HG03060 (cell line): ENCODE data around the gene MAPKAP1.

Experiments used
- ATAC-seq: cut with Tn5 transposase; IDR thresholded peaks from one replicate; pipeline ENCODE4 v1.9.1; 2021; ENCODE audit warnings: low read depth, moderate number of reproducible peaks; ENCODE audit not compliant: unreplicated experiment

The MAPKAP1 gene

GRCh38 chr9:125438506-125439433 lies 268.2 kb downstream of the MAPKAP1 start:
- no peak for ATAC-seq

DNA sequence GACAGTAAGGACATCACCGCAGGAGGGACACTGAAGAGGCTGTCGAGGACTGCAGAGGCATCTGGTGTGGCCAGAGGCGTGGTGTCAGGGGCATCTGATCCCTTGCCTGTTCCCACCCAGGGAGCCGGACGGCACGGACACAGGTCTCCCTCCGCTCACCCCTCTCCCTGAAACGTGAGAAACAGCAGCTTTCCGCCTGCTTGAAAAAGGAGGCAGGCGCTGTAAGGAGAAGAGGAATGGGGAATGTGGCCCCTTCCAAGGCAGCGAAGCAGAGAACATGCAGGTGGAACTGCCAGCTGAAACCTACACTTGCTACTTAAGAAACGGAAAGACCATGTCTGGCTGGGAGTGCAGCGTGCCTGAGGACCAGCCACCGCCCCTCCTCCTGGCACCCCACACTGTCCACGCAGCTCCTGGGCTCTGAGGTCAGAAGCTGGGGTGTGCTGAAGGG lies 269.2 kb downstream of the MAPKAP1 start:
- no peak for ATAC-seq

- no peak for ATAC-seq
Observed at GRCh38 chr9:125436613-125437443, 270.2 kb downstream of the MAPKAP1 start.

DNA sequence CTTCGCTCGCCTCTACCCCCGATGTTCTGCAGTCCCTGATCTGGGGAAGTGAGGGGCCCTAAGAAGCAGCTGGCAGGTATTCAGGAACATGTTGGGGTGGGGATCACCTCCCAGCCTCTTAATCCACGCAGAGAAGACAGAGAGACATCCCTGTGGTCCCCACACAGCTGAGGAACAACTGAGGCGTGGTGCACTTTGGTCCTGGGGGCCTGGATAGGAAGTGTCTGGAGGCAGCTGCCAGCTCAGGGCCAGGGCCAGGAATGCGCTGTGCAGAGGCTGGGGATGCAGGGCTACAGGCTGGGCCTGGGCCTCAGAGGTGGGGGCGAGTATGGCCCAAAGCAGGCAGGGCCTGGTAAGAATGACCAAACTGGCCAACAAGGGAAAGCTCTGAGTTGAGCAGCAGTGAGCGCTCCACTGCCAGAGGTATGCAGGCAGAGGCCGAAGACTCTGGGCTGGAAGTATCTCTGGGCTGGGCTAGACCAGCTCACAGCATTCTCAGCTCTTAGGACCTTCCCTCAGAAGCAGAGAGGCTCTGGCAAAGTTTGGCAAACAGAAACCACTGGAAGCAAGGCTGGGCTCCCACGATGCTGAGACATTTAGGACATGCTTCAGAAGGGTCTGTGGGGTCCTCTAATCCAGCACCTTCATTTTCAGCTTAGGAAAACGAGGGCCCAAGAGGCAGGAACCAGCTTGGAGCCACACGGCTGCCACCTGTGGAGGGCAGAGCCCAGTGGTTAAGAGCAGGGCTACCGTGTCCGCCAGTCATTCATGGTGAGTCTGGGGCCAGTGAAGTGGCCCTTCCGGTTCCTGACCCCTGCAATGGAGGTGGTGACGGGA lies 271.0 kb downstream of the MAPKAP1 start:
- no peak for ATAC-seq

DNA sequence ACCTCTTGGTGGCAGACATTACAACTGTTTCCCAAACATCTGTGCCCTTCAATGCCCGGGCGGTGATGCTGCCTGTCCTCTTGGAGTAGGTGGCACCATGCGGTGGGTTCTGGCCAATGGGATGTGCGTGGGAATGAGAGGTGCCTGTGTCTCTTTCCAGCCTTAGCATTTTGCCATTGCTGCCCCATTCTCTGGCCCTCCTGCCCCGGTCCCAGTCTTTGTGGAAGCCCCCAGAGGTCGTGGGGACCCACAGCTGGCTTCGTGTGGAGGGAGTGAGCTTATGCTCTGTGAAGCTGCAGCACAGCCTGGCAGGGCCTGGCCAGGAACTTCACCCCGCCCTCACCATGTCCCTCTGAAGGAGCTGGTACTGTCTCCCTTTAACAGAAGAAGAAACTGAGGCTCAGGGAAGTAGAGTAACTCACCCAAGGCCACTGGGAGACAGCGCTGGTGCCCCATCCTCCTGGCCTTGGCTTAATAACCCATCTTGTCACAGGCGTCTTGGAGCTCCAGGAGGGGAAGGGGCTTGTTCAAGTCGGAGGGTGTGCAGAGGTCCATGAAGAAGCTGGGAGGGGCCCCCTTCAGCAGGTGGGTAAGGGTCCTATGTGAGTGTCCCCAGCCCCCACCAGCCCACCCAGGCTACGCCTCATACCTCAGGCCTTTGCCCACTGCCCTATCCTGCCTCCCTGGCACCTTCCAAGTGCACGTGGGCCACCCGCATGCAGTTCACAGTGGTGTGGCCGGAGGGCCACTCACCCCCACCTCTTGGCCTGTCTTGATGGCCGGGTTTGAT lies 271.8 kb downstream of the MAPKAP1 start:
- no peak for ATAC-seq

GRCh38 chr9:125433461-125434011 lies 273.5 kb downstream of the MAPKAP1 start:
- ATAC-seq, result no peak

DNA sequence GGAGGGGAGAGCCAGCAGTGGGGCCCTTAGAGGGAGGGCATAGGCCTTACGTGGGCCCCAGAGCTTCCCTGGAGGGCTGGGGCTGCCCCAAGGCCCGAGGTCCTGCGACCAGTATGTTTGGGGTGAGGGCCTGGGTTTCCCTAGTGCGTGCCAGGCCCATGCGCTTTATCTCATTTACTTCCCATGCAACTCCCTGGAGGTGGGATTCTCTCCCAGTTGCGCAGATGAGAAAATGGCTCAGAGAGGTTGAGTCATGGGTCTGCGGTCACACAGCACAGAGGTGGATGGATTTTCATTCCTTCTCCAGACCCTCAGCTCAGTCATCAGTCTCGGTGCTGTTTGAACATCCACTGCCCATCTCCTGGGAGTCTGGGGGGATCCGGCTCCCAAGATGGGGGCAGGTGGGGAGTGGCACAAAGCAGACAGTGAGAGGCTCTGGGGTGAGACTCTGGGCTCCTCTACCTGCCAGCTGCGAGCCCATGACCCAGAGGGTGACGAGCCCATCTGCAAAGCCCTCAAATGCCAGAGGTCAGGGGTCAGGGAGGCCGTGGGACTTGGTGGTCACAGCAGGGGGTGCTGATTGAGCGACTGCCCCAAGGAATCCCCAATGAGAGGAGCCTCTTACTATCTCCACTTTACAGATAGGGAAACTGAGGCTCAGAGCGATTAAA lies 274.2 kb downstream of the MAPKAP1 start:
- ATAC-seq, result no peak

GRCh38 chr9:125431741-125432271 lies 275.2 kb downstream of the MAPKAP1 start:
- no peak for ATAC-seq

DNA sequence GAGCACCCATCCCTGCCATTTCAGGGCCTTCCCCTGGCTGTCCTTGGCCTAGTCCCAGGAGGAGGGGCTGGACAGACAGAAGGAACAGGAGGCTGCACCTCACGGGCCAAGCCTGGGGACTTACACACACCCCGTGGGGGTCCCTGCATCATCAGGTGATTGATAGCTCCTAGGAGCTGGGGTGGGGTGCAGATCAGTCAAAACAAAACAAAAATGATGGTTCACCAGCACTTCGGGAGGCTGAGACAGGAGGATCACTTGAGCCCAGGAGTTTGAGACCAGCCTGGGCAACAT lies 276.0 kb downstream of the MAPKAP1 start:
- no peak for ATAC-seq

GRCh38 chr9:125430161-125431011 lies 276.6 kb downstream of the MAPKAP1 start:
- no peak for ATAC-seq

- no peak for ATAC-seq
Observed at GRCh38 chr9:125429476-125430160, 277.4 kb downstream of the MAPKAP1 start.

DNA sequence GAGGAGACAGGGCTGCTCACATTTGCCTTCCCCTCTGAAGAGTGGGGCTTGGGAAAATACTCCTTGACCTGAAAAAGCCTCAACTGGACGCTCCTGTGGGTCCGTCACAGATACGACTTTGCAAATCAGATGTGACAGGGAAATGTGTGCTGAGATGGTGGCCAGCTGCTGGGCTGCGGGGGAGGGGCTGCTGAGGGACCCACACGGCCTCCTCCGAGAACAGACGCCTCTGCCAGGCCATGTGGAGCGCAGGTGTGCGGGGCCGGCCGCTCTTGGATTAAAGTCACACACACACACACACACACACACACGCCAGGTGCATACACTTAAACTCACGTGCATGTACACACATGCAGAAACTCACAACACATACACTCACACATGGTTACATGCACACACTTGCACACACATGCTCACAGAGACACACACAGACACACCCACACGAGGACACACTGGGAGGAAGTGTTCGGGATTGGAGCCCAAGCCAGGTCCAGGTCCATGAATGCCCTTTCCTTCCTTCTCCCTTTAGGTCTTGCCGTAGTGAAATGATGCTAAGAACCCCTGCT lies 278.0 kb downstream of the MAPKAP1 start:
- no peak for ATAC-seq

DNA sequence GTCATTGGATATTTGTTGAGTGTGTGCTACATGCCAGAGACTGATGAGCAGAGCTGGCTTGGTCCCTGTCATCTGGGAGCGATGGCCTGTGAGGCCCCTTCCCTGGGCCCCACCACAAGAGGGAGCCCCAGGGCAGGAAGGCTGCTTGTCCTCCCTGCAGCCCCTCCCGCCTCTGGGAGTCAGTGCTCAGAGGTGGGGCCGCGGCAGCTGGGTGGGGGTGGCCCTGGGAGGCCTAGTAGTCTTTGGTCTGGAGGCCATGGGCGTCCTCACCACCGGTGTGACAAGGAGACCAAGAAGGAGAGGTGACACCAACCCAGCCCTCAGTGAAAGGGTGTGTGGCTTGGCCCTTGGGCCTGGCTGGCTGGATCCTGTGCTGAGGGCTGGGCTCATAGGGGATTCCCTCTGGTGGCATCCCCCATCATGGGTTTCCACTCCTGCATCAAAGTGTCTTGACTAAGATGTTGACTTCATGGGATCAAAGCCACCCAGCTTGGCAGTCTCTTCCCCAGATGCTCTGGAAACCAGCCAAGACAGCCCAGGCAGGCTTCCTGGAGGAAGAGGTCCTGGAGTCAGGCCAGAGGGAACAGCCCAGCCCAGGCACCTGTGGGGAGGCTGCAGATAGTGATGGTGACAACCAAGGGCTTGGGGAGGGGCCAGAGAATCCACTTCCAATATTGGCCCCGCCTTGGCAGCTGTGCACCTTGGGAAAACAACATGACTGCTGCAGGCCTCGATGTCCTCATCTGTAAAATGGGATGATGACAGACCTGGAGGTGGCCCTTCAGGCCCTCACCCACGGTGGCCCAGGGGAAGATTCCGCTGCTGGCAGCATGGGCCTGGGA lies 278.7 kb downstream of the MAPKAP1 start:
- ATAC-seq, result no peak

DNA sequence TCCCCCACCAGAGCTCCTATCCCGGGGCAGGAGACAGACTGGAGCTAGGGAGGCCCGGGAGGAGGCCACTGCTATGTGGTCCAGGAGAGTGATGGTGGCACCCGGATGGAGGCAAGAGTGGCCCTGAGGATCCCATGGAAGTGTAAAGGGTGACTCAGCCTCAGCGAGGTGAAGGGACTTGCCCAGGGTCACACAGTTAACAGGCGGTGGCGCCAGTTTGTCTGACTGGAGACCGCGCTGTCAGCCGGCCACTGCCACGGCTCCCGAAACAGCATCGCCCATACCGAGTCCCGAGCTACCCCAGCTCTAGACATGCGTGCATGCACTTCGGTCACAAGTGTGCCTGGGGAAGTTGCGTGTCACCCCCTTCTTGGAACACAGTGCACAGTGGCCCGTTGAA lies 279.5 kb downstream of the MAPKAP1 start:
- no peak for ATAC-seq

DNA sequence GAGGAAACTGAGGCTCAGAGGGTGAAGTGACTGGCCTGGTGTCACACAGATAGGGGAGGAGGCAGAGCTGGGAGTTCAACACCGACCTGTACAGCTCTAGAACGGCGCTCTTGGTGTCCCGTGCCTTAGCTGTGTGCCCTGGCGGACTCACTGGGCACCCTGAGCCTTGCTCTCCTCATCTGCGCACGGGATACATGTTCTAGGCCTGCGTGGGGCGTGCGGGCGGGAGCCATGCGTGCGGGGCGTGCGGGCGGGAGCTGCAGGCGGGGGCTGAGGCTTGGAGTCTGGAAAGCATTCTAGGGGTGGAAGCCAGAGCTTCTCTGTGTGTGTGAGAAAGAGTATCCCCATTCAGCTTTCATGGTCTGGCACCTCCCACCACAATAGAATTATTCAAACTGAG lies 280.1 kb downstream of the MAPKAP1 start:
- no peak for ATAC-seq

GRCh38 chr9:125425901-125426515 lies 281.0 kb downstream of the MAPKAP1 start:
- ATAC-seq, result no peak
